ENCODE results near the gene ACOX3.

Gene ACOX3

DNA sequence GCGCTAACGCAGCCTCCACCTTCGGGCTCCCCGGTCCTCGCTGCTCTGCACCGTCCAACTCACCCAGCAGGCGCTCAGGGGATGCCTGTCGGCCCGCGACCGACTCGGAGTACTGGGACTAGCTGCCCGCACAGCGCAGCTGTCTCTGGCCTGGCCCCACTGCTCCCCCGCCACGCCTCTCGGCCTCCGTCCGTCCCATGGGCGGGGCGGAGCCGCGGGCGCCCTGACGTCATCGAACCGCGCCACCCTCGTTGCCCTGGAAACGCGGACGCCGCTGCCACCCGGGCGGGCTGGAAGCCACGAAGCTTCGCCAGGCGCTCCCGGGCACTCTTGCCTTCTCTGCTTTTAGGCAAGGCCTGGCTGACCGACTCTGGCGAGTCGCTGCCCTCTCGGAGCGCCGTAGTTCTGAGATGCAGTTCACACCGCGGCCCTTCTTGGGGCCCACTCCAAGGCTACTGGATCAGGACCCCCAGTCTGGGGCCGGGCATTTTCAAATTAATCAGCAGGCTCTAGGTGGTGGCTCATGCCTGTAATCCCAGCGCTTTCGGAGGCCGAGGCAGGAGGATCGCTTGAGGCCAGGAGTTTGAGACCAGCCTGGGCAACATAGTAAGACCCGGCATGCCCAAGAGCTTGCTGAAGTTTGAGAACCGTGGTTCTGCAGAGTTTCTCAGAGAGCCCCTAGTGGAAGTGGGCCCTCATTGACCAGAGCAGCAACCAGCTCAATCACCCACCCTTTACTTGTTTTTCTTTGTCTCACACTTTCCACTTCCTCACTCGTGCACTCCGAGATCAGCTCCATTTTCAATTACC lies 12.0 kb downstream of the ACOX3 start (continued):
- TF ChIP-seq, protein P1, sequence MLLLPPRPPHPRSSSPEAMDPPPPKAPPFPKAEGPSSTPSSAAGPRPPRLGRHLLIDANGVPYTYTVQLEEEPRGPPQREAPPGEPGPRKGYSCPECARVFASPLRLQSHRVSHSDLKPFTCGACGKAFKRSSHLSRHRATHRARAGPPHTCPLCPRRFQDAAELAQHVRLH (tag by site-specific recombination; IDR thresholded peaks at IDR 0.05) = no peak

DNA sequence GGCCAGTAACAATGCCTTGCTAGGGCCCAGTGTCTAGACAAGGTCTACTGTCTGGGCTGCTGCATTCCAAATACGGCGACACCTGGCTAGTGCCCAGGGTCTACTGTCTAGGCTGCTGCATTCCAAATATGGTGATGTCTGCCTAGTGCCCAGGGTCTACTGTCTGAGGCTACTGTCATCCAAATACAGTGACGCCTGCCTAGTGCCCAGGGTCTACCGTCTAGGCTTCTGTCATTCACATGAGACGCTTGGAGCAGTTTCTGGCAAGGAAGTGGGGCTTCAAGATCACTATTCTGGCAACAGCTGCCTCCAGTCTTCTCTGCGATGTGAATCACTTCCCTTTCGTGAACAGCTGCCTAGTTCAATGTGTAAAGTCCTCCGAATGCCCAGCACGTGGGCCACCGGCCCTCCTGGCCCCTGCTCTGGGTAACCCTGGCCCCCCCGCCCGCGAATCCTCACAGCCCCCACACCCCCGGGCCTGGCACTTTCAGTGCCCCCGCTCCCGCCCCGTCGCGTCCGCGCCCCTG lies 12.7 kb downstream of the ACOX3 start:
- Histone ChIP-seq H3K27ac (ENCODE audit: extremely low read depth, low read depth, low read length) (no peak overlapping the region), H3K36me3 (ENCODE audit: control insufficient read depth in 2 of 2, insufficient read depth in 1 of 2, low read length in 2 of 2) (no peaks in the 10 kb centered on the region), H3K9me3 (ENCODE audit: control insufficient read depth, insufficient read depth, low read depth, low read length) (no peaks in the 10 kb centered on the region), H3K4me1 (ENCODE audit: control insufficient read depth, insufficient read depth, low read length) (no peaks in the 10 kb centered on the region), H3K4me3 (ENCODE audit: low read depth, low read length) (peak overlapping the region; percentile 67)
- TF ChIP-seq, protein P2, sequence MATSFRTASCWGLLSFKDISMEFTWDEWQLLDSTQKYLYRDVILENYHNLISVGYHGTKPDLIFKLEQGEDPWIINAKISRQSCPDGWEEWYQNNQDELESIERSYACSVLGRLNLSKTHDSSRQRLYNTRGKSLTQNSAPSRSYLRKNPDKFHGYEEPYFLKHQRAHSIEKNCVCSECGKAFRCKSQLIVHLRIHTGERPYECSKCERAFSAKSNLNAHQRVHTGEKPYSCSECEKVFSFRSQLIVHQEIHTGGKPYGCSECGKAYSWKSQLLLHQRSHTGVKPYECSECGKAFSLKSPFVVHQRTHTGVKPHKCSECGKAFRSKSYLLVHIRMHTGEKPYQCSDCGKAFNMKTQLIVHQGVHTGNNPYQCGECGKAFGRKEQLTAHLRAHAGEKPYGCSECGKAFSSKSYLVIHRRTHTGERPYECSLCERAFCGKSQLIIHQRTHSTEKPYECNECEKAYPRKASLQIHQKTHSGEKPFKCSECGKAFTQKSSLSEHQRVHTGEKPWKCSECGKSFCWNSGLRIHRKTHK (tag by site-specific recombination; IDR thresholded peaks at IDR 0.05) = no peak
- no peak for TF ChIP-seq ZNF416 (tag by site-specific recombination; IDR thresholded peaks at IDR 0.05)
- no peak for TF ChIP-seq ZNF571 (tag by site-specific recombination; IDR thresholded peaks at IDR 0.05)
- no peak for TF ChIP-seq ZNF768 (tag by site-specific recombination; IDR thresholded peaks at IDR 0.05)
- TF ChIP-seq, protein P3, sequence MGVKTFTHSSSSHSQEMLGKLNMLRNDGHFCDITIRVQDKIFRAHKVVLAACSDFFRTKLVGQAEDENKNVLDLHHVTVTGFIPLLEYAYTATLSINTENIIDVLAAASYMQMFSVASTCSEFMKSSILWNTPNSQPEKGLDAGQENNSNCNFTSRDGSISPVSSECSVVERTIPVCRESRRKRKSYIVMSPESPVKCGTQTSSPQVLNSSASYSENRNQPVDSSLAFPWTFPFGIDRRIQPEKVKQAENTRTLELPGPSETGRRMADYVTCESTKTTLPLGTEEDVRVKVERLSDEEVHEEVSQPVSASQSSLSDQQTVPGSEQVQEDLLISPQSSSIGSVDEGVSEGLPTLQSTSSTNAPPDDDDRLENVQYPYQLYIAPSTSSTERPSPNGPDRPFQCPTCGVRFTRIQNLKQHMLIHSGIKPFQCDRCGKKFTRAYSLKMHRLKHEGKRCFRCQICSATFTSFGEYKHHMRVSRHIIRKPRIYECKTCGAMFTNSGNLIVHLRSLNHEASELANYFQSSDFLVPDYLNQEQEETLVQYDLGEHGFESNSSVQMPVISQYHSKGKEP (tag by site-specific recombination; IDR thresholded peaks at IDR 0.05) = no peak
- no peak for TF ChIP-seq HOXA7 (CRISPR knock-in tag; IDR thresholded peaks at IDR 0.05; ENCODE audit: borderline replicate concordance)
- TF ChIP-seq MZF1 (tag by site-specific recombination; IDR thresholded peaks at IDR 0.05; ENCODE audit: borderline replicate concordance) = no peak
- TF ChIP-seq ZNF560 (tag by site-specific recombination; IDR thresholded peaks at IDR 0.05; ENCODE audit: borderline replicate concordance) = no peak
- TF ChIP-seq, protein P4, sequence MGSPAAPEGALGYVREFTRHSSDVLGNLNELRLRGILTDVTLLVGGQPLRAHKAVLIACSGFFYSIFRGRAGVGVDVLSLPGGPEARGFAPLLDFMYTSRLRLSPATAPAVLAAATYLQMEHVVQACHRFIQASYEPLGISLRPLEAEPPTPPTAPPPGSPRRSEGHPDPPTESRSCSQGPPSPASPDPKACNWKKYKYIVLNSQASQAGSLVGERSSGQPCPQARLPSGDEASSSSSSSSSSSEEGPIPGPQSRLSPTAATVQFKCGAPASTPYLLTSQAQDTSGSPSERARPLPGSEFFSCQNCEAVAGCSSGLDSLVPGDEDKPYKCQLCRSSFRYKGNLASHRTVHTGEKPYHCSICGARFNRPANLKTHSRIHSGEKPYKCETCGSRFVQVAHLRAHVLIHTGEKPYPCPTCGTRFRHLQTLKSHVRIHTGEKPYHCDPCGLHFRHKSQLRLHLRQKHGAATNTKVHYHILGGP (tag by site-specific recombination; IDR thresholded peaks at IDR 0.05) = no peak
- TF ChIP-seq ZNF785 (tag by site-specific recombination; IDR thresholded peaks at IDR 0.05) = no peak
- no peak for TF ChIP-seq SP7 (tag by site-specific recombination; IDR thresholded peaks at IDR 0.05)
- no peak for TF ChIP-seq YY1 (tag by site-specific recombination; IDR thresholded peaks at IDR 0.05)
- TF ChIP-seq ZFHX2 (tag by site-specific recombination; conservative IDR thresholded peaks at IDR 0.05) = no peak
- TF ChIP-seq ZBTB20 (tag by site-specific recombination; IDR thresholded peaks at IDR 0.05) = no peak
- no peak for TF ChIP-seq ZNF791 (tag by site-specific recombination; IDR thresholded peaks at IDR 0.05)
- ChIA-PET CTCF (interaction anchor here (0.7 to 1.9 kb wide), 5 partner anchors 12 to 41 kb away, joined by 3 to 7 read pairs (median 6); partner anchors contain the start of genes ACOX3 and TRMT44), POLR2A (interaction anchor here (0.7 to 1.5 kb wide), 3 partner anchors 19 to 1652 kb away, joined by 3 to 4 read pairs (median 3); no protein-coding TSS in a partner anchor)

DNA sequence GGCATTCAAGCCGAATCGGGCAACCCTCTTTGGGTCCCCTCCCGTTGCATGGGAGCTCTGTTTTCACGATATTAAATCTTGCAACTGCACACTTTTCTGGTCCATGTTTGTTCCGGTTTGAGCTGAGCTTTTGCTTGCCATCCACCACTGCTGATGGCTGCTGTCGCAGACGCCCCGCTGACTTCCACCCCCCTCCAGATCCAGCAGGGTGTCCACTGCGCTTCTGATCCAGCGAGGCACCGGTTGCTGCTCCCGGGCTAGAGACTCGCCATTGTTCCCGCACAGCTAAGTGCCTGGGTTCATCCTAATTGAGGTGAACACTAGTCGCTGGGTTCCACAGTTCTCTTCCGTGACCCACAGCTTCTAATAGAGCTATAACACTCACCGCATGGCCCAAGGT lies 13.3 kb downstream of the ACOX3 start:
- ChIA-PET CTCF (interaction anchor here (1.7 to 1.9 kb wide), 2 partner anchors 17 to 24 kb away, joined by 6 to 7 read pairs; no protein-coding TSS in a partner anchor), POLR2A (interaction anchor here (0.6 kb wide), 1 partner anchor 12 kb away, joined by 3 read pairs; no protein-coding TSS in a partner anchor)
- TF ChIP-seq ZSCAN30 (tag by site-specific recombination; IDR thresholded peaks at IDR 0.05) (no peak), ZNF658 (tag by site-specific recombination; IDR thresholded peaks at IDR 0.05) (no peak), ZNF701 (tag by site-specific recombination; IDR thresholded peaks at IDR 0.05) (no peak), ZNF311 (tag by site-specific recombination; IDR thresholded peaks at IDR 0.05; ENCODE audit: borderline replicate concordance) (no peak), ZNF174 (tag by site-specific recombination; IDR thresholded peaks at IDR 0.05) (no peak), ZNF202 (tag by site-specific recombination; IDR thresholded peaks at IDR 0.05; ENCODE audit: borderline replicate concordance) (no peak), ZNF354C (tag by site-specific recombination; IDR thresholded peaks at IDR 0.05; ENCODE audit: borderline replicate concordance, low read depth) (no peak), ZNF530 (tag by site-specific recombination; IDR thresholded peaks at IDR 0.05; ENCODE audit: low read depth) (no peak), KLF9 (tag by site-specific recombination; IDR thresholded peaks at IDR 0.05; ENCODE audit: low read depth) (no peak), ZFP3 (tag by site-specific recombination; IDR thresholded peaks at IDR 0.05; ENCODE audit: low read depth) (no peak)
- Histone ChIP-seq H3K36me3 (ENCODE audit: control insufficient read depth in 2 of 2, insufficient read depth in 1 of 2, low read length in 2 of 2) (no peaks in the 10 kb centered on the region), H3K4me1 (ENCODE audit: control insufficient read depth, insufficient read depth, low read length) (no peaks in the 10 kb centered on the region), H3K4me3 (ENCODE audit: low read depth, low read length) (no peak overlapping the region), H3K9me3 (ENCODE audit: control insufficient read depth, insufficient read depth, low read depth, low read length) (no peaks in the 10 kb centered on the region), H3K27ac (ENCODE audit: extremely low read depth, low read depth, low read length) (no peak overlapping the region)
